WI38 (cell line): ENCODE measurements around the gene NTRK2.

Experiments used
- H3K4me3 ChIP-seq: 2 replicates; pipeline ENCODE4 v1.5.1; 2011; ENCODE audit warnings: low read depth, mild to moderate bottlenecking, control low read depth, low read length
- TF ChIP-seq, protein P1 (sequence below): IDR thresholded peaks from 2 replicates; pipeline ENCODE4 v1.5.1; 2012; ENCODE audit warnings: low read depth, mild to moderate bottlenecking, control low read depth, low read length

Gene NTRK2

DNA sequence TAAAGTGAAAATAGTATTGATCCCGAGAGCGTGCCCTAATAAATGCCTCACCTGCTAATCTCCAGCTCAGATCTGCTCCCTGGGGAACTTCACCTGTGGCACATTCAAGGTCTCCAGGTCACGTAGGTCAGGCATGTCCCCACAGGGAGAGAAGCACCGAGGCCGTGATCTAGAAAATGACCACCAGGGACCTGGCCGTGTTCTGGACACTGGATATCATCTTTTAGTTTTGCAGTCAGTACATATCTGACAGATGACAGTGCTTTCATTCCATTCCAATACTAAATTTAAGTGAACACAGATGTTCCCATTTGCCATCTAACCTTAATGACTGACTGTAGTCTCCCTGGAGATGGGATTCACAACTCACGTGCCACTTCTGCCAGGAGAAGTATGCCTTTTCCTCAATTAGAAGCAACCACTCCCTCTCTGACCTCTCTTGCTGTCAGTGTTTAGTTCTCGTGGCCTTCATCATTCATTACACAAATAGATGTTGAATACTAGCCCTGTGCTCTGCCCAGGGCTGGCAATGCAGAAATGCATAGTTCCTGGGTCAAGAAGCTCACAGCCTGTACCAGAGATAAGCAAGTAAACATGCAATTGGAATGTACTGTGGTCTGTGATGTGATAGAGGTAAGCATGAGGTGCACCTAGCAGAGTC lies 276.5 kb downstream of the NTRK2 start:
- no peak overlapping the region for H3K4me3 ChIP-seq
- TF ChIP-seq, protein P1, sequence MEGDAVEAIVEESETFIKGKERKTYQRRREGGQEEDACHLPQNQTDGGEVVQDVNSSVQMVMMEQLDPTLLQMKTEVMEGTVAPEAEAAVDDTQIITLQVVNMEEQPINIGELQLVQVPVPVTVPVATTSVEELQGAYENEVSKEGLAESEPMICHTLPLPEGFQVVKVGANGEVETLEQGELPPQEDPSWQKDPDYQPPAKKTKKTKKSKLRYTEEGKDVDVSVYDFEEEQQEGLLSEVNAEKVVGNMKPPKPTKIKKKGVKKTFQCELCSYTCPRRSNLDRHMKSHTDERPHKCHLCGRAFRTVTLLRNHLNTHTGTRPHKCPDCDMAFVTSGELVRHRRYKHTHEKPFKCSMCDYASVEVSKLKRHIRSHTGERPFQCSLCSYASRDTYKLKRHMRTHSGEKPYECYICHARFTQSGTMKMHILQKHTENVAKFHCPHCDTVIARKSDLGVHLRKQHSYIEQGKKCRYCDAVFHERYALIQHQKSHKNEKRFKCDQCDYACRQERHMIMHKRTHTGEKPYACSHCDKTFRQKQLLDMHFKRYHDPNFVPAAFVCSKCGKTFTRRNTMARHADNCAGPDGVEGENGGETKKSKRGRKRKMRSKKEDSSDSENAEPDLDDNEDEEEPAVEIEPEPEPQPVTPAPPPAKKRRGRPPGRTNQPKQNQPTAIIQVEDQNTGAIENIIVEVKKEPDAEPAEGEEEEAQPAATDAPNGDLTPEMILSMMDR = no peak

DNA sequence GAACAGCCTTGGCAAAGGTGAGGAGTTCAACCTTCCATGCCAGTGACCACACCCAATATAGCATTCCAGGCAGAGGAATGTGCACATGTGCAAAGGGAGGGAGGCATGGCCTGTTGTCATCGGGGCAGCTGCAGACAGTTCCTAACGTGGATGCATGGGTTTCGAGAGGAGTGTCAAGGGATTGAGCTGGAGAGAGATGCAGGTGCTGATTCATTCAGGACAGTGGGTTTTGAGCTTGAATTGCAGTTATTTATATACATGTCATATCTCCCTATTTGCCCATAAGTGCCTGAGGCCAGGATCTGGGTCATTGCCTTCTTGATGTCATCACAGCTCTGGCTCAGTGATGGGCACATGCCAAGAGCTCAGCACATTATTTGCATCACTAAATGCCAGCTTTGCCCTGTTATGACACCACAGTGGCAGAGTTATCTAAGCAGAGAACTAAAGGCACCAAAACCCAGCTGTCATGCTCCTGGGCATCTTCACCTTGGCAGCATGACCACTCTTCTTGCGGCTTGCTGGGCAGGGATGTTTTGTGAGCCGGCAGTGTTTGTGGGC lies 278.0 kb downstream of the NTRK2 start:
- H3K4me3 ChIP-seq = no peak overlapping the region
- TF ChIP-seq, protein P1 = no peak

- TF ChIP-seq, protein P1 = no peak
- no peak overlapping the region for H3K4me3 ChIP-seq
These were observed 279.7 kb downstream of the NTRK2 start for GRCh38 chr9:84949258-84949657.

DNA sequence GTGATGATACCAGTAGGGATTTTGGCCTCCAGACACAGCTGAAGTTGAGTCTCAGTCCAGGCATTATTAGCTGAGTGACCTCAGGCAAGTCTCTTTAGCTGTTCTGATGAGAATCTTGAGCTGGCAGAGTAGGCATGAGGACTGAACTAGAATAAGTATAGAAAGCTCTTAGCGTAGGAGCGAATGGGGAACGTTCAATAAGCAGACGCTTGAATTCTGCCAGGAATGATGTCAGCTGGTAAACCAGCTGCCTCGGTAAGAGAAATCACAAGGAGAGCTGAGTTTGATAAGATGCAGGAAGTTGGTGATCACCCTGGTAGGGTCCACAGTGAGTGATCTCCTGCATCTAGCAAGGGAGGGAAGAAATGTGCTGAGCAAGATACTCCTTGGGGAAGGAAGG lies 280.4 kb downstream of the NTRK2 start:
- H3K4me3 ChIP-seq = no peak overlapping the region
- TF ChIP-seq, protein P1 = no peak

DNA sequence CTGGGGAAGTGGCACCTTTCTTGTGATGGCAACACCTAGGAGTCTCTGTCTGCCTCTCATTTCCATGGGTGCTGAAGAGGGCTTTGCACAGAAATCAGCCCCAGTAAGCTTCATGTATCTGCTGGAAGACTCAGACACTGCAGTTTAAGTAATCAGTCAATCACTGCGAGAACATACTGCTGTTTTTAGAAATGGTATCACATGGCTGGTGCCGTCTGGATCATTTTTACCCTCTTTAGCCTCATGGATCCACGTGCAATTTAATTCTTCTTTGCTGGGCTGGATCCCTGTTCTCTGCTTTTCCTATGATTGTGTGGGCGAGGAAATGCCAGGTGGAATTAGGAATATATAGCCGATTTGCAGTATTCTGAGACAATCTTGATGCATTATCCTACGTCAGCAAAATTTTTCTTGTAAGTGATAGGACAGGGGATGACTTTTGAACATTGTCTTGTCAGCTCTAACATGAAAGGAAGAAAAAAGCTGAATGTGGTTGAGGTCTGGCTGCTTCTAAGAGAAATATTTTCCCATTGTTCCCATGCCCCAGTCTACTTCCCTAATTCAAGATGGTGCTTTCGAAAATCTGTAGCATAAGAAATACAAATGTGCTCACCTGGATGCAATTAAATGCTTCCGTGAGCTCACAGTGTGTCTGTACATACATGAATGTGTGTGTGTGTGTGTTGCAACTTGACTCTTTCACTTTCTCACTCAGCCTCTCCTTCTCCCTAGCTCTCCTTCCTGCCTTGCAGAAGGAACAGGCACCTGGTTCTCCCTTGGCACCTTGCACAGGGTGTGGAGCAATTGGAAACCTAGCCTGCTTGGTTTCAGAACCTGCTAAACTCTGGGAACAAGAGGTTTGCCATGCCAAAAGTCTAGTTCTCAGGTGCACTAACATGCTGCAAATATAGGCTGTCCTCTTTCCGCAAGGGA lies 281.6 kb downstream of the NTRK2 start:
- no peak overlapping the region for H3K4me3 ChIP-seq
- TF ChIP-seq, protein P1 = no peak

GRCh38 chr9:84953252-84953773 lies 283.8 kb downstream of the NTRK2 start:
- TF ChIP-seq, protein P1 = no peak

More at GRCh38 chr9:84953252-84953773, 283.8 kb downstream of the NTRK2 start:
- no peak overlapping the region for H3K4me3 ChIP-seq
